Keratinocyte (primary cell): ENCODE data around the gene ACSF3. TPM values are rescaled to one million over a fixed set of nuclear protein-coding genes. Genes with fewer than 3 reads are reported as not detected.

Experiments
- DNase-seq: peaks from one replicate; pipeline ENCODE4 v3.0.0-alpha.2; 2011; ENCODE audit warnings: low read depth, missing footprints, low spot score
- FAIRE-seq: peaks from 2 replicates; lab custom pipeline; 2011; peaks lifted over from hg19 to GRCh38; lab: Jason Lieb, UNC
- H2AFZ ChIP-seq: 2 replicates; pipeline ENCODE4 v1.6.0; 2012; ENCODE audit warnings: low read length, control low read depth, inconsistent platforms; ENCODE audit not compliant: control insufficient read depth
- H3K27ac ChIP-seq: 2 replicates; pipeline ENCODE4 v1.5.1; 2011; ENCODE audit warnings: low read length; ENCODE audit not compliant: control insufficient read depth, insufficient read depth
- H3K27me3 ChIP-seq: 3 replicates; pipeline ENCODE4 v1.6.0; 2011; ENCODE audit warnings: low read length; ENCODE audit not compliant: control insufficient read depth, insufficient read depth; ENCODE audit errors: extremely low read depth
- H3K36me3 ChIP-seq, 2 experiments: 2 replicates in 1 of 2; 3 replicates in 1 of 2; pipeline ENCODE4 v1.5.1; 2011; ENCODE audit warnings: low read length in 2 of 2, mild to moderate bottlenecking in 1 of 2; ENCODE audit not compliant: control insufficient read depth in 2 of 2, insufficient read depth in 2 of 2; ENCODE audit errors: extremely low read depth in 1 of 2
- H3K4me1 ChIP-seq: 3 replicates; pipeline ENCODE4 v1.5.1; 2011; ENCODE audit warnings: low read length; ENCODE audit not compliant: control insufficient read depth, insufficient read depth; ENCODE audit errors: extremely low read depth
- H3K4me2 ChIP-seq: 3 replicates; pipeline ENCODE4 v1.6.0; 2011; ENCODE audit warnings: low read depth, low read length; ENCODE audit not compliant: control insufficient read depth, insufficient read depth; ENCODE audit errors: extremely low read depth
- H3K4me3 ChIP-seq, 3 experiments: fragments of 200-600 bp in 1 of 3; sonication (generic) in 1 of 3; 2 replicates in 2 of 3; 3 replicates in 1 of 3; pipeline ENCODE4 v1.5.1; 2011 to 2016; ENCODE audit warnings: low read length in 3 of 3, mild to moderate bottlenecking in 3 of 3, control low read depth in 2 of 3, inconsistent platforms in 1 of 3, low read depth in 1 of 3, mixed read lengths in 1 of 3, mixed run types in 1 of 3, moderate library complexity in 1 of 3; ENCODE audit not compliant: control insufficient read depth in 2 of 3, insufficient read depth in 2 of 3; ENCODE audit errors: extremely low read depth in 1 of 3
- H3K79me2 ChIP-seq: 2 replicates; pipeline ENCODE4 v1.6.0; 2012; ENCODE audit warnings: low read length; ENCODE audit not compliant: control insufficient read depth, insufficient read depth
- H3K9ac ChIP-seq: 3 replicates; pipeline ENCODE4 v1.6.0; 2011; ENCODE audit warnings: low read length; ENCODE audit not compliant: control insufficient read depth, insufficient read depth; ENCODE audit errors: extremely low read depth
- H3K9me1 ChIP-seq: 3 replicates; pipeline ENCODE4 v1.6.0; 2011; ENCODE audit warnings: low read length; ENCODE audit not compliant: control insufficient read depth, insufficient read depth; ENCODE audit errors: extremely low read depth
- H3K9me3 ChIP-seq: 2 replicates; pipeline ENCODE4 v1.5.1; 2012; ENCODE audit warnings: low read depth, low read length; ENCODE audit not compliant: control insufficient read depth
- H4K20me1 ChIP-seq: 3 replicates; pipeline ENCODE4 v1.6.0; 2011; ENCODE audit warnings: low read length; ENCODE audit not compliant: control insufficient read depth, insufficient read depth; ENCODE audit errors: extremely low read depth
- CTCF ChIP-seq, 3 experiments: IDR thresholded peaks in 1 of 3; conservative IDR thresholded peaks in 1 of 3; optimal IDR thresholded peaks in 1 of 3; 2 replicates in 2 of 3; 3 replicates in 1 of 3; pipeline versions ENCODE3 to v1.5.1; 2011; ENCODE audit warnings: low read length in 3 of 3, mild to moderate bottlenecking in 3 of 3, moderate library complexity in 2 of 3, control low read depth in 1 of 3, inconsistent platforms in 1 of 3; ENCODE audit not compliant: insufficient read depth in 2 of 3; ENCODE audit errors: extremely low read depth in 1 of 3
- EZH2 ChIP-seq: IDR thresholded peaks from one replicate; pipeline ENCODE4 v1.6.1; 2012; ENCODE audit warnings: inconsistent platforms, mild to moderate bottlenecking, low read length, moderate library complexity
- dilution Hi-C: fragments of 300-500 bp; cut with MboI; formaldehyde crosslinking; loops from one replicate; pipeline ENCODE4 v1.7.0; 2020; ENCODE audit warnings: low sequenced_read_pairs; ENCODE audit not compliant: extremely low pct_ligation_motif_present
- polyA plus RNA-seq, 5 experiments: library from polyadenylated mRNA; depleted of rRNA in 3 of 5; stranded (reverse) in 3 of 5; stranded (forward) in 1 of 5; unstranded in 1 of 5; fragments of >200 nt; gene quantifications; 1 replicate in 1 of 5; 2 replicates in 3 of 5; 3 replicates in 1 of 5; pipeline versions ENCODE4 v1.2.1 to v1.2.3, GENCODE V29; 2011 to 2012; ENCODE audit warnings: missing spikeins in 2 of 5, low read depth in 1 of 5, low replicate concordance in 1 of 5

ACSF3 gene
- polyA plus RNA-seq, 1 donor (not counting 4 experiments of a cell fraction or from before 2014, with no cell fraction given): 13.4 TPM

- Histone ChIP-seq H4K20me1 (no peaks in the 10 kb centered on the region), H3K36me3 (peaks cover 5 to 12% of the 10 kb centered on the region in 2 experiments), H3K4me2 (no peak overlapping the region), H3K9me3 (no peaks in the 10 kb centered on the region), H3K27me3 (no peaks in the 10 kb centered on the region), H3K27ac (no peak overlapping the region), H3K4me3 (no peak overlapping the region), H3K9me1 (no peaks in the 10 kb centered on the region), H2AFZ (no peak overlapping the region), H3K79me2 (peaks cover 50% of the 10 kb centered on the region), H3K9ac (no peak overlapping the region), H3K4me1 (peaks cover 8% of the 10 kb centered on the region)
- DNase-seq: no peak
- FAIRE-seq: no peak
- no peak for TF ChIP-seq CTCF (optimal IDR thresholded peaks at IDR 0.05 in 1 of 3, IDR thresholded peaks at IDR 0.05 in 1 of 3, conservative IDR thresholded peaks at IDR 0.05 in 1 of 3; ENCODE audit: extremely low read depth in 1 of 3, insufficient read depth in 2 of 3, low read length in 3 of 3)
- no peak for TF ChIP-seq EZH2
- dilution Hi-C loops: no loop called here
These were observed 3.7 kb downstream of the ACSF3 start for GRCh38 chr16:89097392-89097772.

GRCh38 chr16:89098767-89099430 lies 5.2 kb downstream of the ACSF3 start:
- Histone ChIP-seq H3K27ac (no peak overlapping the region), H3K36me3 (peaks cover 7 to 23% of the 10 kb centered on the region in 2 experiments), H3K4me1 (peaks cover 8% of the 10 kb centered on the region), H3K9me3 (no peaks in the 10 kb centered on the region), H3K9me1 (no peaks in the 10 kb centered on the region), H3K9ac (no peak overlapping the region), H3K79me2 (peaks cover 50% of the 10 kb centered on the region), H3K4me2 (no peak overlapping the region), H3K27me3 (no peaks in the 10 kb centered on the region), H3K4me3 (no peak overlapping the region), H4K20me1 (no peaks in the 10 kb centered on the region), H2AFZ (no peak overlapping the region)
- DNase-seq (no peak), FAIRE-seq (no peak)
- no peak for TF ChIP-seq CTCF (optimal IDR thresholded peaks at IDR 0.05 in 1 of 3, IDR thresholded peaks at IDR 0.05 in 1 of 3, conservative IDR thresholded peaks at IDR 0.05 in 1 of 3; ENCODE audit: extremely low read depth in 1 of 3, insufficient read depth in 2 of 3, low read length in 3 of 3)
- TF ChIP-seq EZH2: no peak
- dilution Hi-C loops: no loop called here
